Measurements from ENCODE around the gene MNT. TPM values are rescaled to one million over a fixed set of nuclear protein-coding genes. Genes with fewer than 3 reads are reported as not detected.

The MNT gene
- total and polyA plus RNA-seq, 4 donors = 1.7 to 5.0 (median 2.6) TPM

DNA sequence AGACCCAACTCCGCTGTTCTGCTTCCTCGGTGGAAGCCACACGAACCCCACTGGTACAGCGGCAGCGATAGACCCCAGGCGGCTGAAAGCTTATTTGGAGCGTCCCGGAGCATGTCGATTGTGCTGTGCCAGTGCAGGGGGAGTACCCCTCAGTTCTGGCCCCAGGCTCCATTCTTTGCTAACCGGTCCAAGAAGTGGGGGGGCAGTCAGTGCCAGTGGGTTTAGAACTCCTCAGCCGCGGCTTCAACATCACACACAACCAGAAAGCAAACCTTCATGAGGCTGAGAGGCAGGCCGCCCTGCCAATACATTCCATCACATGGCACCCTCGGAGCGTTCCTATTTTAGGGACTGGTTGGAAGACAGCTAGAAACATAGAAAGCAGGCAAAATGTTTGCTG is 1.7 kb upstream of the MNT start:
- Histone ChIP-seq H3K27me3 (ENCODE audit: control insufficient read depth in 4 of 4, insufficient read depth in 4 of 4, low read length in 3 of 4) (no peaks in the 10 kb centered on the region), H3K4me1 (ENCODE audit: control insufficient read depth in 4 of 4, insufficient read depth in 4 of 4, low read length in 3 of 4) (peaks cover 10 to 36% (median 26%) of the 10 kb centered on the region in 4 donors), H3K36me3 (ENCODE audit: control insufficient read depth in 4 of 4, insufficient read depth in 3 of 4, low read depth in 1 of 4, low read length in 3 of 4) (no peaks in the 10 kb centered on the region), H3K4me3 (ENCODE audit: low read depth in 1 of 3, low read length in 3 of 3) (peak overlapping the region; percentile 4 to 56 (median 44)), H3K9ac (ENCODE audit: low read depth in 1 of 2, low read length in 2 of 2) (peak overlapping the region; percentile 5 to 10), H3K27ac (ENCODE audit: low read depth in 1 of 2, low read length in 2 of 2) (peak overlapping the region; percentile 3 to 80), H3K9me3 (ENCODE audit: control insufficient read depth in 4 of 4, low read length in 3 of 4) (no peaks in the 10 kb centered on the region)
- 54% methylated on average over 15 of the region's 15 CpGs for WGBS
- DNase-seq (ENCODE audit: low spot score) = no peak
- no peak for TF ChIP-seq RAD21 (IDR thresholded peaks at IDR 0.05)

DNA sequence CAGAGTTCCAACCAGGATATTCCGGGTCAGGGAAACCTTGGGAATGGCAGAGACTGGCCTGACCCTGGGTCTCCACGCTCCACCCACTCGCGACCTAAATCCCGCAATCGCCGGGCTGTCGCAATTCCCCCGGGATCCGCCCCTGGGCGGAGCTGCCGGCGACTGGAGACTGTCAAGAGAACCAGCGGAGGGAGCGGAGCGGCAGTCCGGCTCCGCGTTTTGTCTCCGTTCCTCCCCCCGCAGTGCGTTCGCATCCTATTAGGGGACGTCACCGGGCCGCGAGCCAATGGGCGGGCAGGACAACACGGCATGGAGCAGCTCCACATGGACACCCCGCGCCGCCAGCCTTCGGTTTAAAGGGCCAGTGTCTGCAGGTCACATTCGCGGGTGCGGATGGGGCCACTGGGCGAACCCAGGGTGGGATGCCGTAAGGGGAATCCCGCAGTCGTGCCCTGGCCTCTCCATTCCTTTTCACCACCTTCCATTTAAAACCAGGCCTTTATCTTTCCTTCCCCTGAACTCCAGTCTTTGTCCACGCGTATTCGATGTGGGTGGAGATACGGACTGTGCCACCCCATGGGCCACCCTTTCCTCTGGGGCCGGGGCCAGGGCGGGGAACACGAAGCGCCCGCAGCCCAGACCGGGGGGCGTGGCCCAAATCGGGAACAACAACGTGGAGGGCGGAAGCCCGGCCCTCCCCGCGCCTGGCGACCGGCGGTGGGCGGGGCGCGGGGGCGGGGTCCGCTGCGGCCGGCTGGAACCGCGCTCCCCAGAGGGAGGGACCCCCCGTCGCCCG is 764 bp upstream of the MNT start:
- Histone ChIP-seq H3K9me3 (ENCODE audit: control insufficient read depth in 4 of 4, low read length in 3 of 4) (no peaks in the 10 kb centered on the region), H3K36me3 (ENCODE audit: control insufficient read depth in 4 of 4, insufficient read depth in 3 of 4, low read depth in 1 of 4, low read length in 3 of 4) (no peaks in the 10 kb centered on the region), H3K9ac (ENCODE audit: low read depth in 1 of 2, low read length in 2 of 2) (peak overlapping the region; percentile 60 to 82), H3K27ac (ENCODE audit: low read depth in 1 of 2, low read length in 2 of 2) (peak overlapping the region; percentile 100), H3K4me3 (ENCODE audit: low read depth in 1 of 3, low read length in 3 of 3) (peak overlapping the region; percentile 61 to 90 (median 74)), H3K27me3 (ENCODE audit: control insufficient read depth in 4 of 4, insufficient read depth in 4 of 4, low read length in 3 of 4) (no peaks in the 10 kb centered on the region), H3K4me1 (ENCODE audit: control insufficient read depth in 4 of 4, insufficient read depth in 4 of 4, low read length in 3 of 4) (peaks cover 15 to 40% (median 30%) of the 10 kb centered on the region in 4 donors)
- DNase-seq (ENCODE audit: low spot score) = peak; percentile 99
- under 1% methylated on average over 72 of the region's 72 CpGs for WGBS
- peak in 1 of 2 donors; percentile 49 for TF ChIP-seq JUND (IDR thresholded peaks at IDR 0.05)
- peak; percentile 74 for TF ChIP-seq YY1 (IDR thresholded peaks at IDR 0.05)
- TF ChIP-seq, protein P1, sequence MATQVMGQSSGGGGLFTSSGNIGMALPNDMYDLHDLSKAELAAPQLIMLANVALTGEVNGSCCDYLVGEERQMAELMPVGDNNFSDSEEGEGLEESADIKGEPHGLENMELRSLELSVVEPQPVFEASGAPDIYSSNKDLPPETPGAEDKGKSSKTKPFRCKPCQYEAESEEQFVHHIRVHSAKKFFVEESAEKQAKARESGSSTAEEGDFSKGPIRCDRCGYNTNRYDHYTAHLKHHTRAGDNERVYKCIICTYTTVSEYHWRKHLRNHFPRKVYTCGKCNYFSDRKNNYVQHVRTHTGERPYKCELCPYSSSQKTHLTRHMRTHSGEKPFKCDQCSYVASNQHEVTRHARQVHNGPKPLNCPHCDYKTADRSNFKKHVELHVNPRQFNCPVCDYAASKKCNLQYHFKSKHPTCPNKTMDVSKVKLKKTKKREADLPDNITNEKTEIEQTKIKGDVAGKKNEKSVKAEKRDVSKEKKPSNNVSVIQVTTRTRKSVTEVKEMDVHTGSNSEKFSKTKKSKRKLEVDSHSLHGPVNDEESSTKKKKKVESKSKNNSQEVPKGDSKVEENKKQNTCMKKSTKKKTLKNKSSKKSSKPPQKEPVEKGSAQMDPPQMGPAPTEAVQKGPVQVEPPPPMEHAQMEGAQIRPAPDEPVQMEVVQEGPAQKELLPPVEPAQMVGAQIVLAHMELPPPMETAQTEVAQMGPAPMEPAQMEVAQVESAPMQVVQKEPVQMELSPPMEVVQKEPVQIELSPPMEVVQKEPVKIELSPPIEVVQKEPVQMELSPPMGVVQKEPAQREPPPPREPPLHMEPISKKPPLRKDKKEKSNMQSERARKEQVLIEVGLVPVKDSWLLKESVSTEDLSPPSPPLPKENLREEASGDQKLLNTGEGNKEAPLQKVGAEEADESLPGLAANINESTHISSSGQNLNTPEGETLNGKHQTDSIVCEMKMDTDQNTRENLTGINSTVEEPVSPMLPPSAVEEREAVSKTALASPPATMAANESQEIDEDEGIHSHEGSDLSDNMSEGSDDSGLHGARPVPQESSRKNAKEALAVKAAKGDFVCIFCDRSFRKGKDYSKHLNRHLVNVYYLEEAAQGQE (IDR thresholded peaks at IDR 0.05) = no peak
- TF ChIP-seq, protein P2, sequence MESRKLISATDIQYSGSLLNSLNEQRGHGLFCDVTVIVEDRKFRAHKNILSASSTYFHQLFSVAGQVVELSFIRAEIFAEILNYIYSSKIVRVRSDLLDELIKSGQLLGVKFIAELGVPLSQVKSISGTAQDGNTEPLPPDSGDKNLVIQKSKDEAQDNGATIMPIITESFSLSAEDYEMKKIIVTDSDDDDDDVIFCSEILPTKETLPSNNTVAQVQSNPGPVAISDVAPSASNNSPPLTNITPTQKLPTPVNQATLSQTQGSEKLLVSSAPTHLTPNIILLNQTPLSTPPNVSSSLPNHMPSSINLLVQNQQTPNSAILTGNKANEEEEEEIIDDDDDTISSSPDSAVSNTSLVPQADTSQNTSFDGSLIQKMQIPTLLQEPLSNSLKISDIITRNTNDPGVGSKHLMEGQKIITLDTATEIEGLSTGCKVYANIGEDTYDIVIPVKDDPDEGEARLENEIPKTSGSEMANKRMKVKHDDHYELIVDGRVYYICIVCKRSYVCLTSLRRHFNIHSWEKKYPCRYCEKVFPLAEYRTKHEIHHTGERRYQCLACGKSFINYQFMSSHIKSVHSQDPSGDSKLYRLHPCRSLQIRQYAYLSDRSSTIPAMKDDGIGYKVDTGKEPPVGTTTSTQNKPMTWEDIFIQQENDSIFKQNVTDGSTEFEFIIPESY (IDR thresholded peaks at IDR 0.05) = peak; percentile 66
- TF ChIP-seq, protein P3, sequence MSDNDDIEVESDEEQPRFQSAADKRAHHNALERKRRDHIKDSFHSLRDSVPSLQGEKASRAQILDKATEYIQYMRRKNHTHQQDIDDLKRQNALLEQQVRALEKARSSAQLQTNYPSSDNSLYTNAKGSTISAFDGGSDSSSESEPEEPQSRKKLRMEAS (IDR thresholded peaks at IDR 0.05) = peak; percentile 100
- peak; percentile 37 for TF ChIP-seq FOXA1 (IDR thresholded peaks at IDR 0.05)
- peak; percentile 86 for TF ChIP-seq NR2F2 (IDR thresholded peaks at IDR 0.05)
- TF ChIP-seq FOXA2 (IDR thresholded peaks at IDR 0.05) = no peak
- TF ChIP-seq HNF4A (conservative IDR thresholded peaks at IDR 0.05) = no peak
- TF ChIP-seq RXRA (IDR thresholded peaks at IDR 0.05) = peak; percentile 55 to 77
- peak; percentile 79 to 93 for TF ChIP-seq EGR1 (IDR thresholded peaks at IDR 0.05; ENCODE audit: low read depth in 2 of 2)
- TF ChIP-seq GABPA (IDR thresholded peaks at IDR 0.05 in 1 of 2, conservative IDR thresholded peaks at IDR 0.05 in 1 of 2) = peak in 1 of 2 donors; percentile 48
- no peak for TF ChIP-seq HNF4G (IDR thresholded peaks at IDR 0.05)
- TF ChIP-seq, protein P4, sequence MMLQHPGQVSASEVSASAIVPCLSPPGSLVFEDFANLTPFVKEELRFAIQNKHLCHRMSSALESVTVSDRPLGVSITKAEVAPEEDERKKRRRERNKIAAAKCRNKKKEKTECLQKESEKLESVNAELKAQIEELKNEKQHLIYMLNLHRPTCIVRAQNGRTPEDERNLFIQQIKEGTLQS (IDR thresholded peaks at IDR 0.05) = no peak
- TF ChIP-seq SP1 (IDR thresholded peaks at IDR 0.05) = peak; percentile 89

Data from liver (tissue), 9 donors.